ENCODE measurements around the gene ZNF652.
"Not testable (repeated sequence)": the region's sequence is repeated elsewhere in the genome, so short reads cannot be mapped to it uniquely, and the experiment has no call there.

Gene ZNF652

GRCh38 chr17:49298371-49298976, 63.6 kb downstream of the ZNF652 start:
- no peak for DNase-seq

- DNase-seq, result no peak
Observed at GRCh38 chr17:49297141-49297540, 64.9 kb downstream of the ZNF652 start.

GRCh38 chr17:49294122-49294521, 67.9 kb downstream of the ZNF652 start:
- no peak for DNase-seq

- DNase-seq, result no peak
Observed at GRCh38 chr17:49292901-49293300, 69.1 kb downstream of the ZNF652 start.

- no peak for DNase-seq
Observed at GRCh38 chr17:49291929-49292328, 70.1 kb downstream of the ZNF652 start.

GRCh38 chr17:49290690-49291359, 71.2 kb downstream of the ZNF652 start:
- no peak for DNase-seq

GRCh38 chr17:49288388-49288787, 73.7 kb downstream of the ZNF652 start:
- DNase-seq, result no peak

GRCh38 chr17:49287481-49287880, 74.6 kb downstream of the ZNF652 start:
- no peak for DNase-seq

- not testable (repeated sequence) for DNase-seq
Observed at GRCh38 chr17:49286261-49286973, 75.6 kb downstream of the ZNF652 start.

- no peak for DNase-seq
Observed at GRCh38 chr17:49285716-49286115, 76.3 kb downstream of the ZNF652 start.

- DNase-seq, result no peak
Observed at GRCh38 chr17:49280918-49281317, 81.1 kb downstream of the ZNF652 start.

- DNase-seq, result no peak
Observed at GRCh38 chr17:49280061-49280460, 82.0 kb downstream of the ZNF652 start.

GRCh38 chr17:49279263-49280015, 82.6 kb downstream of the ZNF652 start:
- DNase-seq, result not testable (repeated sequence)

- no peak for DNase-seq
Observed at GRCh38 chr17:49278076-49278475, 84.0 kb downstream of the ZNF652 start.

GRCh38 chr17:49277638-49278037, 84.4 kb downstream of the ZNF652 start:
- DNase-seq, result no peak

- DNase-seq, result not testable (repeated sequence)
Observed at GRCh38 chr17:49275981-49276380, 86.1 kb downstream of the ZNF652 start.

- no peak for DNase-seq
Observed at GRCh38 chr17:49269356-49269755, 92.7 kb downstream of the ZNF652 start.

- DNase-seq, result no peak
Observed at GRCh38 chr17:49267912-49268311, 94.1 kb downstream of the ZNF652 start.

GRCh38 chr17:49266233-49266632, 95.8 kb downstream of the ZNF652 start:
- DNase-seq, result no peak

- not testable (repeated sequence) for DNase-seq
Observed at GRCh38 chr17:49261540-49261939, 100.5 kb downstream of the ZNF652 start.

GRCh38 chr17:49260817-49261291, 101.2 kb downstream of the ZNF652 start:
- no peak for DNase-seq

GRCh38 chr17:49260011-49260816, 101.8 kb downstream of the ZNF652 start:
- no peak for DNase-seq
